B cell (primary cell): ENCODE data around the gene TPK1. TPM values are rescaled to one million over a fixed set of nuclear protein-coding genes. Genes with fewer than 3 reads are reported as not detected.

ENCODE experiments used
- ATAC-seq: fragments of 200-7000 bp; cut with Tn5 transposase; one replicate; pipeline ENCODE4 v1.10.0; 2021; ENCODE audit warnings: low read depth, mild to moderate bottlenecking, moderate number of reproducible peaks, moderate library complexity
- CTCF ChIA-PET: fragments of 350-600 bp; sonication (Branson Sonifier 250); formaldehyde crosslinking; loops from one replicate; lab custom pipeline; 2021; ENCODE audit warnings: antibody characterized with exemption, inconsistent platforms; lab: Charles Lee
- POLR2A ChIA-PET: fragments of 350-600 bp; sonication (Branson Sonifier 250); formaldehyde crosslinking; loops from one replicate; lab custom pipeline; 2021; ENCODE audit warnings: antibody characterized with exemption; lab: Charles Lee
- DNase-seq: peaks from one replicate; pipeline ENCODE4 v3.0.0; 2013
- H2AFZ ChIP-seq: 2 replicates; pipeline ENCODE4 v1.6.1; 2012; ENCODE audit warnings: mild to moderate bottlenecking, low read depth, low read length; ENCODE audit not compliant: insufficient read depth, poor library complexity, severe bottlenecking
- H3K27ac ChIP-seq, 2 donors: 1 replicate in 1 of 2; 2 replicates in 1 of 2; pipeline ENCODE4 v1.5.1; 2012 to 2013; ENCODE audit warnings: low read length in 2 of 2, mild to moderate bottlenecking in 2 of 2, moderate library complexity in 1 of 2
- H3K27me3 ChIP-seq, 4 experiments: fragments of 200-600 bp in 1 of 4; sonication (generic) in 1 of 4; replicated peaks in 1 of 4; 1 replicate in 2 of 4; 2 replicates in 2 of 4; pipeline versions ENCODE4 v1.6.1 to v1.7.0; 2013 to 2016; ENCODE audit warnings: low read length in 3 of 4, mild to moderate bottlenecking in 2 of 4, mixed read lengths in 1 of 4, moderate library complexity in 1 of 4; ENCODE audit not compliant: insufficient read depth in 4 of 4, control insufficient read depth in 3 of 4; ENCODE audit errors: control extremely low read depth in 1 of 4
- H3K36me3 ChIP-seq, 2 experiments: replicated peaks in 1 of 2; 1 replicate in 1 of 2; 2 replicates in 1 of 2; pipeline versions ENCODE4 v1.6.1 to v1.7.1; 2013; ENCODE audit warnings: low read length in 1 of 2; ENCODE audit not compliant: insufficient read depth in 2 of 2, control insufficient read depth in 1 of 2; ENCODE audit errors: control extremely low read depth in 1 of 2, extremely low read depth in 1 of 2
- H3K4me1 ChIP-seq, 2 donors: fragments of 200-600 bp in 1 of 2; sonication (generic) in 1 of 2; 1 replicate in 1 of 2; 2 replicates in 1 of 2; pipeline versions ENCODE4 v1.5.1 to v1.6.1; 2013 to 2017; ENCODE audit warnings: low read length in 2 of 2; ENCODE audit not compliant: control insufficient read depth in 2 of 2, insufficient read depth in 2 of 2
- H3K4me2 ChIP-seq: replicated peaks from 2 replicates; pipeline ENCODE3; 2012; ENCODE audit warnings: mild to moderate bottlenecking, low read depth, low read length; ENCODE audit not compliant: poor library complexity, severe bottlenecking
- H3K4me3 ChIP-seq, 5 experiments: fragments of 200-600 bp in 1 of 5; sonication (generic) in 1 of 5; 1 replicate in 3 of 5; 2 replicates in 2 of 5; pipeline versions ENCODE4 v1.5.1 to v1.7.0; 2011 to 2016; ENCODE audit warnings: low read length in 4 of 5, mild to moderate bottlenecking in 4 of 5, low read depth in 2 of 5, control low read depth in 1 of 5, moderate library complexity in 1 of 5; ENCODE audit not compliant: insufficient read depth in 1 of 5; ENCODE audit errors: control extremely low read depth in 1 of 5, extremely low read depth in 1 of 5
- H3K79me2 ChIP-seq: fragments of 200-600 bp; sonication (generic); one replicate; pipeline ENCODE4 v1.6.0; 2016; ENCODE audit warnings: low read length; ENCODE audit not compliant: control insufficient read depth, insufficient read depth
- H3K9ac ChIP-seq: fragments of 200-600 bp; sonication (generic); 2 replicates; pipeline ENCODE4 v1.6.1; 2017; ENCODE audit warnings: mild to moderate bottlenecking, low read length, moderate library complexity
- H3K9me3 ChIP-seq, 3 donors: one replicate each; pipeline versions ENCODE4 v1.6.1 to v1.7.1; 2013; ENCODE audit warnings: low read length in 2 of 3; ENCODE audit not compliant: control insufficient read depth in 2 of 3, insufficient read depth in 1 of 3; ENCODE audit errors: control extremely low read depth in 1 of 3
- H4K20me1 ChIP-seq: 2 replicates; pipeline ENCODE4 v1.6.0; 2012; ENCODE audit warnings: mild to moderate bottlenecking, low read length; ENCODE audit not compliant: insufficient read depth, control insufficient read depth, poor library complexity, severe bottlenecking
- H3K27ac Mint-ChIP-seq: one replicate; pipeline ENCODE4 v1.8.0; 2021; ENCODE audit warnings: mixed read lengths
- H3K27me3 Mint-ChIP-seq: one replicate; pipeline ENCODE4 v1.8.0; 2021; ENCODE audit warnings: mixed read lengths
- H3K4me1 Mint-ChIP-seq: one replicate; pipeline ENCODE4 v1.8.0; 2021; ENCODE audit warnings: mixed read lengths
- H3K4me3 Mint-ChIP-seq: one replicate; pipeline ENCODE4 v1.8.0; 2021; ENCODE audit warnings: mixed read lengths
- H3K9me3 Mint-ChIP-seq: one replicate; pipeline ENCODE4 v1.8.0; 2022; ENCODE audit warnings: mixed read lengths; ENCODE audit not compliant: insufficient read depth
- EZH2 ChIP-seq: IDR thresholded peaks from 2 replicates; pipeline ENCODE4 v1.6.1; 2012; ENCODE audit warnings: borderline replicate concordance, low read depth, mild to moderate bottlenecking, moderate library complexity, low read length; ENCODE audit not compliant: insufficient read depth, poor library complexity, severe bottlenecking
- WGBS: methylation state at CpG from one replicate; pipeline ENCODE4 v1.1.5; 2013; ENCODE audit warnings: missing lambda C conversion rate; ENCODE audit not compliant: insufficient coverage; 5-methylcytosine and 5-hydroxymethylcytosine counted together
- intact Hi-C: fragments of 100-400 bp; cut with micrococcal nuclease; formaldehyde crosslinking; loops from one replicate; pipeline ENCODE4 v1.10.0; 2022
- polyA plus RNA-seq: library from polyadenylated mRNA; depleted of rRNA; stranded (reverse); fragments of >200 nt; gene quantifications from 2 replicates; pipeline ENCODE4 v1.2.3, GENCODE V29; 2012
- total RNA-seq, 2 donors: library from RNA; stranded (reverse); fragments of 120-200 nt in 1 of 2; gene quantifications; 1 replicate in 1 of 2; 2 replicates in 1 of 2; pipeline versions ENCODE4 v1.2.3 to v1.2.4, GENCODE V29; 2013 to 2022
- TF ChIP-seq, protein P1 (sequence below): fragments of 200-600 bp; IDR thresholded peaks from one replicate; pipeline ENCODE4 v1.8.0; 2022; ENCODE audit warnings: antibody characterized with exemption, mild to moderate bottlenecking

The TPK1 gene
- total and polyA plus RNA-seq, 2 donors (not counting 1 experiment from before 2014, with no cell fraction given) = 13.7 to 26.4 TPM

GRCh38 chr7:144776447-144776846, 59.4 kb downstream of the TPK1 start:
- no peak overlapping the region for H3K4me3 Mint-ChIP-seq
- intact Hi-C loops = no loop called here
- POLR2A ChIA-PET = no interaction called here

DNA sequence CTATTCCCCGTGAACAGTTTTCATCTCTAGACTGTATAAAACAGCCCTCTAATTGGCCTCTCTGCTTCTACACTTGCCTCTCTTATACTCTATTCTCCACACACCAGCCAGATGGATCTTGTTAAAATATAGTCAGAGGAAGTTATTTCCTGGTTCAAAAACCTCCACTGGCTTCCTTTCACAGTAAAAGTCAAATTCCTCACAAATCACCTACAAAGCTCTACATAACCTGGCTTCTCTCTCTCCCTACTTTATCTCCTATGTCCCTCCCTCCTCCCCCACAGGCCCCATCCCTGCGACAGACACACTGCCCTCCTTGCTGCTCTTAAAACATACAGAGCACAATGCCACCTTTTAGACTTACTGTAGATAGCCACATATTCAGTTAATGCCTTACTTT, 60.1 kb downstream of the TPK1 start:
- no peaks in the 10 kb centered on the region for H3K27me3 ChIP-seq
- ChIA-PET POLR2A (no interaction called here), CTCF (no interaction called here)
- H4K20me1 ChIP-seq = no peaks in the 10 kb centered on the region
- no peak overlapping the region for H3K4me3 Mint-ChIP-seq
- ATAC-seq = no peak
- no peaks in the 10 kb centered on the region for H3K9me3 Mint-ChIP-seq
- no peak overlapping the region for H3K4me2 ChIP-seq
- H3K9me3 ChIP-seq = no peaks in the 10 kb centered on the region
- no peaks in the 10 kb centered on the region for H3K36me3 ChIP-seq
- peaks cover 7 to 8% of the 10 kb centered on the region in 2 donors for H3K4me1 ChIP-seq
- 28% methylated on average over 1 of the region's 2 CpGs for WGBS
- H2AFZ ChIP-seq = no peak overlapping the region
- H3K79me2 ChIP-seq = no peaks in the 10 kb centered on the region
- no peak overlapping the region for H3K27ac ChIP-seq
- TF ChIP-seq, protein P1, sequence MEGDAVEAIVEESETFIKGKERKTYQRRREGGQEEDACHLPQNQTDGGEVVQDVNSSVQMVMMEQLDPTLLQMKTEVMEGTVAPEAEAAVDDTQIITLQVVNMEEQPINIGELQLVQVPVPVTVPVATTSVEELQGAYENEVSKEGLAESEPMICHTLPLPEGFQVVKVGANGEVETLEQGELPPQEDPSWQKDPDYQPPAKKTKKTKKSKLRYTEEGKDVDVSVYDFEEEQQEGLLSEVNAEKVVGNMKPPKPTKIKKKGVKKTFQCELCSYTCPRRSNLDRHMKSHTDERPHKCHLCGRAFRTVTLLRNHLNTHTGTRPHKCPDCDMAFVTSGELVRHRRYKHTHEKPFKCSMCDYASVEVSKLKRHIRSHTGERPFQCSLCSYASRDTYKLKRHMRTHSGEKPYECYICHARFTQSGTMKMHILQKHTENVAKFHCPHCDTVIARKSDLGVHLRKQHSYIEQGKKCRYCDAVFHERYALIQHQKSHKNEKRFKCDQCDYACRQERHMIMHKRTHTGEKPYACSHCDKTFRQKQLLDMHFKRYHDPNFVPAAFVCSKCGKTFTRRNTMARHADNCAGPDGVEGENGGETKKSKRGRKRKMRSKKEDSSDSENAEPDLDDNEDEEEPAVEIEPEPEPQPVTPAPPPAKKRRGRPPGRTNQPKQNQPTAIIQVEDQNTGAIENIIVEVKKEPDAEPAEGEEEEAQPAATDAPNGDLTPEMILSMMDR = no peak
- TF ChIP-seq EZH2 = no peak
- no peak overlapping the region for H3K9ac ChIP-seq
- DNase-seq = no peak
- intact Hi-C loops = no loop called here
- no peak overlapping the region for H3K27ac Mint-ChIP-seq
- peaks cover 29% of the 10 kb centered on the region for H3K4me1 Mint-ChIP-seq
- no peaks in the 10 kb centered on the region for H3K27me3 Mint-ChIP-seq
- H3K4me3 ChIP-seq = no peak overlapping the region

More at GRCh38 chr7:144776447-144776846, 59.4 kb downstream of the TPK1 start:
- H3K4me1 ChIP-seq = peaks cover under 1 to 2% of the 10 kb centered on the region in 2 donors
- H3K4me3 ChIP-seq = no peak overlapping the region
- H3K4me1 Mint-ChIP-seq = peaks cover 23% of the 10 kb centered on the region
- H3K9me3 Mint-ChIP-seq = no peaks in the 10 kb centered on the region
- H3K79me2 ChIP-seq = no peaks in the 10 kb centered on the region
- no peak overlapping the region for H3K9ac ChIP-seq
- no peak overlapping the region for H3K27ac Mint-ChIP-seq
- H3K36me3 ChIP-seq = no peaks in the 10 kb centered on the region
- DNase-seq = no peak
- H3K9me3 ChIP-seq = no peaks in the 10 kb centered on the region
- H3K27me3 Mint-ChIP-seq = no peaks in the 10 kb centered on the region
- H2AFZ ChIP-seq = no peak overlapping the region
- no CpG with 5 or more reads among the region's 4 CpGs for WGBS
- no peak for ATAC-seq
- no peaks in the 10 kb centered on the region for H3K27me3 ChIP-seq
- H3K4me2 ChIP-seq = no peak overlapping the region
- H4K20me1 ChIP-seq = no peaks in the 10 kb centered on the region
- H3K27ac ChIP-seq = no peak overlapping the region
- CTCF ChIA-PET = no interaction called here
- no peak for TF ChIP-seq EZH2
- TF ChIP-seq, protein P1 = no peak
